EL (cell line): Measurements from ENCODE around the gene ARHGAP23.

ENCODE experiments used
- DNase-seq: peaks from one replicate; pipeline ENCODE4 v3.0.0-alpha.2; 2016

ARHGAP23 gene

GRCh38 chr17:38428112-38428642 is at the start of gene ARHGAP23:
ARHGAP23 (plus strand) TSS chr17:38428464; CDS start chr17:38428486, 22 bp downstream.
- peak; percentile 88 for DNase-seq

GRCh38 chr17:38379448-38379847 is 48.8 kb upstream of the ARHGAP23 start:
- no peak for DNase-seq

- DNase-seq, result no peak
These were observed 33.2 kb upstream of the ARHGAP23 start for GRCh38 chr17:38395090-38395489.

GRCh38 chr17:38397227-38397626 is 31.0 kb upstream of the ARHGAP23 start:
- DNase-seq, result no peak

- no peak for DNase-seq
These were observed 28.0 kb upstream of the ARHGAP23 start for GRCh38 chr17:38400286-38400685.

- no peak for DNase-seq
These were observed 26.8 kb upstream of the ARHGAP23 start for GRCh38 chr17:38401459-38401858.

GRCh38 chr17:38402897-38403296 is 25.4 kb upstream of the ARHGAP23 start:
- no peak for DNase-seq

- no peak for DNase-seq
These were observed 24.8 kb upstream of the ARHGAP23 start for GRCh38 chr17:38403491-38403890.

- DNase-seq, result no peak
These were observed 23.9 kb upstream of the ARHGAP23 start for GRCh38 chr17:38404174-38404943.

GRCh38 chr17:38405654-38406053 is 22.6 kb upstream of the ARHGAP23 start:
- no peak for DNase-seq

GRCh38 chr17:38410201-38410600 is 18.1 kb upstream of the ARHGAP23 start:
- no peak for DNase-seq

GRCh38 chr17:38415250-38416194 is 12.7 kb upstream of the ARHGAP23 start:
- DNase-seq, result peak; percentile 67

GRCh38 chr17:38416840-38417209 is 11.4 kb upstream of the ARHGAP23 start:
- DNase-seq, result no peak

GRCh38 chr17:38417210-38417951 is 10.9 kb upstream of the ARHGAP23 start:
- DNase-seq, result no peak

- DNase-seq, result no peak
These were observed 10.1 kb upstream of the ARHGAP23 start for GRCh38 chr17:38418062-38418692.

GRCh38 chr17:38418693-38419507 is 9.4 kb upstream of the ARHGAP23 start:
- no peak for DNase-seq

- DNase-seq, result no peak
These were observed 8.7 kb upstream of the ARHGAP23 start for GRCh38 chr17:38419508-38419981.

GRCh38 chr17:38420518-38420917 is 7.7 kb upstream of the ARHGAP23 start:
- no peak for DNase-seq

- peak; percentile 67 for DNase-seq
These were observed 7.0 kb upstream of the ARHGAP23 start for GRCh38 chr17:38421171-38421841.
